Measurements from ENCODE around the gene ACSL3.
A peak's percentile ranks its signal among the peaks of the same experiment; 100 is the strongest.
"Not testable (repeated sequence)": the region's sequence is repeated elsewhere in the genome, so short reads cannot be mapped to it uniquely, and the experiment has no call there.

ACSL3 gene

GRCh38 chr2:222860740-222861410 lies at the start of gene ACSL3:
TSS of gene ACSL3 (plus strand) at chr2:222861036. CDS start at chr2:222908773, 47,737 bp downstream.
- peak; percentile 96 for DNase-seq

- DNase-seq: no peak
Measured at GRCh38 chr2:222811828-222812227, 49.0 kb upstream of the ACSL3 start.

- DNase-seq: no peak
Measured at GRCh38 chr2:222813177-222813843, 47.5 kb upstream of the ACSL3 start.

GRCh38 chr2:222819722-222820333 lies 41.0 kb upstream of the ACSL3 start:
- DNase-seq: no peak

- DNase-seq: no peak
Measured at GRCh38 chr2:222823183-222823930, 37.5 kb upstream of the ACSL3 start.

GRCh38 chr2:222825031-222825430 lies 35.8 kb upstream of the ACSL3 start:
- no peak for DNase-seq

- DNase-seq: no peak
Measured at GRCh38 chr2:222827417-222827816, 33.4 kb upstream of the ACSL3 start.

- no peak for DNase-seq
Measured at GRCh38 chr2:222828572-222828971, 32.3 kb upstream of the ACSL3 start.

- no peak for DNase-seq
Measured at GRCh38 chr2:222830164-222830563, 30.7 kb upstream of the ACSL3 start.

- no peak for DNase-seq
Measured at GRCh38 chr2:222833410-222833809, 27.4 kb upstream of the ACSL3 start.

- no peak for DNase-seq
Measured at GRCh38 chr2:222835143-222835822, 25.6 kb upstream of the ACSL3 start.

GRCh38 chr2:222835823-222836151 lies 25.0 kb upstream of the ACSL3 start:
- no peak for DNase-seq

- no peak for DNase-seq
Measured at GRCh38 chr2:222837643-222838056, 23.2 kb upstream of the ACSL3 start.

GRCh38 chr2:222840060-222840802 lies 20.6 kb upstream of the ACSL3 start:
- DNase-seq: no peak

GRCh38 chr2:222842491-222843174 lies 18.2 kb upstream of the ACSL3 start:
- DNase-seq: no peak

GRCh38 chr2:222844323-222844722 lies 16.5 kb upstream of the ACSL3 start:
- DNase-seq: no peak

- not testable (repeated sequence) for DNase-seq
Measured at GRCh38 chr2:222845314-222845713, 15.5 kb upstream of the ACSL3 start.

- DNase-seq: no peak
Measured at GRCh38 chr2:222846003-222846402, 14.8 kb upstream of the ACSL3 start.

GRCh38 chr2:222848031-222848430 lies 12.8 kb upstream of the ACSL3 start:
- DNase-seq: not testable (repeated sequence)

GRCh38 chr2:222848862-222849261 lies 12.0 kb upstream of the ACSL3 start:
- DNase-seq: no peak

- DNase-seq: no peak
Measured at GRCh38 chr2:222851956-222852617, 8.7 kb upstream of the ACSL3 start.

Data from NK-92 treated with Interleukin-12 subunit alpha and Interleukin-12 subunit beta, amount 100 ng/mL, for 24 hours (cell line).